Transverse colon (tissue), 3 donors: ENCODE results near the gene PORCN.

Experiments
- CTCF ChIP-seq, 5 experiments: fragments of 200-600 bp in 3 of 5; fragments of 450-650 bp in 2 of 5; sonication (generic) in 3 of 5; IDR thresholded peaks; 1 replicate in 2 of 5; 2 replicates in 3 of 5; pipeline ENCODE4 v1.5.1; 2016 to 2017; ENCODE audit warnings: antibody characterized with exemption in 5 of 5, inconsistent platforms in 3 of 5, mild to moderate bottlenecking in 2 of 5, moderate library complexity in 1 of 5
- EP300 ChIP-seq: sonication (generic); formaldehyde crosslinking; IDR thresholded peaks from one replicate; pipeline ENCODE4 v1.6.1; 2017; ENCODE audit warnings: antibody characterized with exemption, low read depth
- POLR2A ChIP-seq: fragments of 450-650 bp; IDR thresholded peaks from one replicate; pipeline ENCODE4 v1.6.1; 2016; ENCODE audit warnings: antibody characterized with exemption, mild to moderate bottlenecking, moderate library complexity

DNA sequence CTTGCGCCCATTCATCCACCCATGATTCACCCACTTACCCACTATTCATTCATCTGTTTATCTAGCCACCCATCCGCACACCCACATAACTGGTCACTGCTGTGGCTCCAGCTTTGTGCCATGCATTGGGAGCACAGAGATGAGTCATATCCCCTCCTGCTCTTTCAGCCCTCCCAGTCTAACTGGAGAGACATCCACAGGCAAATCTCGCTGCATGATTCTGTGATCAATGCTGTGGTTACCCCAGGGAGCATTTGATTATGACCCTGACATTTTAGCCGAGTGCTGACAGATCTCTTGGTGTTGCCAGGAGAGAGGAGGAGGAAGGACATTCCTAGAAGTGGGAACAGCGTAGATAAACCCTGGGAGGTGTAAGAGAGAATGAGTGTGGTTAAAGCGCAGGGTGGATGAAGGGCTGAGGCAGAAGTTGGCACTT lies 10.4 kb upstream of the PORCN start:
- TF ChIP-seq POLR2A (no peak), CTCF (IDR thresholded peaks at IDR 0.05) (no peak), EP300 (no peak)
